HUES64 (cell line): Measurements from ENCODE around the gene ITSN1.

Experiments
- H3K27ac ChIP-seq: 2 replicates; pipeline ENCODE4 v1.7.0; 2013; ENCODE audit warnings: low read depth, low read length, inconsistent platforms
- H3K27me3 ChIP-seq: 2 replicates; pipeline ENCODE4 v1.6.1; 2013; ENCODE audit warnings: mild to moderate bottlenecking, low read length; ENCODE audit not compliant: insufficient read depth
- H3K36me3 ChIP-seq: 2 replicates; pipeline ENCODE4 v1.6.1; 2013; ENCODE audit warnings: mild to moderate bottlenecking, low read length; ENCODE audit not compliant: insufficient read depth
- H3K4me1 ChIP-seq: 2 replicates; pipeline ENCODE4 v1.6.1; 2013; ENCODE audit warnings: mild to moderate bottlenecking, low read length, moderate library complexity; ENCODE audit not compliant: insufficient read depth
- H3K4me3 ChIP-seq: 2 replicates; pipeline ENCODE4 v1.5.1; 2013; ENCODE audit warnings: mild to moderate bottlenecking, low read length, moderate library complexity
- H3K9ac ChIP-seq: 2 replicates; pipeline ENCODE4 v1.6.1; 2013; ENCODE audit warnings: mild to moderate bottlenecking, low read depth, low read length
- H3K9me3 ChIP-seq: 2 replicates; pipeline ENCODE4 v1.6.1; 2013; ENCODE audit warnings: low read depth, low read length; ENCODE audit not compliant: insufficient read depth
- WGBS: fragments of 150-250, 120-280 bp; methylation state at CpG from one replicate; pipeline ENCODE4 v1.1.7; 2013; ENCODE audit warnings: missing lambda C conversion rate; 5-methylcytosine and 5-hydroxymethylcytosine counted together

Gene ITSN1

GRCh38 chr21:33800753-33801423, 158.6 kb downstream of the ITSN1 start:
- Histone ChIP-seq H3K36me3 (peaks cover 77% of the 10 kb centered on the region), H3K9ac (no peak overlapping the region), H3K27ac (no peak overlapping the region), H3K4me1 (peaks cover 12% of the 10 kb centered on the region), H3K4me3 (no peak overlapping the region), H3K27me3 (no peaks in the 10 kb centered on the region), H3K9me3 (no peaks in the 10 kb centered on the region)
- 99% methylated on average over 5 of the region's 5 CpGs for WGBS

DNA sequence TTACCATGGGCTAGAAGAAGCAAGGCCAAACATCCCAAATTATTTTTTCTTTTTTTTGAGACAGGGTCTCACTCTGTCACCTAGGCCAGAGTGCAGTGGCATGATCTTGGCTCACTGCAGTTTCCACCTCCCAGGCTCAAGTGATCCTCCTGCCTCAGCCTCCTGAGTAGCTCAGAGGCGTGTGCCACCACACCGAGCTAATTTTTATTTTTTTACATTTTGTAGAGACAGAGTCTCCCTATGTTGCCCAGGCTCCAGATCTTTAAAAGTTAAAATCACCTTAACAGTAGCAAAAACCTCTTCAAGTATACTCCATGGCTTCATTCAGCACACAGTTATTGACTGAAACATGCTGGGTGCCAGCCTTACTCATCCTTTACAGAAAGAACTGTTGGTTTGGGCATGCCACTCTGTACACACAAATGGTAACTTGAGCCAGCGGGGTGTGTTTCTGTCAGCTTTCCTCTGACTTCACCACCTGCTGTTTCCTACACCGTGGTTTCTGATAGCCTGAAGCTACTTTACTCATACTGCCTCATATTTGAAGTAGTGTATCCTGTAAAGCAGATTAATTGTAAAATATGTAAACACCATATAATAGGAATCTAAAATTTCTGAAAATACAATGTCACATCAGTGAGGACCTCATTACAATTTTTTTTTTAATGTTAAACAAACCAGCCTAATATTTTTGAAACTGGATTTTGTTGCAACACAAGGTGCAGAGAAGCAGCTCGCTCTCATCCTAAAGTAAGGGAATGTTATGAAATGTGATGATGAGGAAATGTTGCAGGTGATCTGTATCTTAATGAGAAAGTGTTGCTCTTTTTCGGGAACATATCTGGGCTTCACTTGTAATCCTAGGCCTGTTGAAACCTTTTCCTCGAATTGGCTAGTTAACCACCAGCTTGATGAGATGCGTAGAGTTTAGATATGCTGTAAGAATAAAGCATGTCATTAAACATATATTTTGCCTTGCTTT, 159.4 kb downstream of the ITSN1 start:
- peaks cover 12% of the 10 kb centered on the region for H3K4me1 ChIP-seq
- H3K9me3 ChIP-seq = no peaks in the 10 kb centered on the region
- H3K9ac ChIP-seq = no peak overlapping the region
- 81% methylated on average over 8 of the region's 8 CpGs for WGBS
- no peak overlapping the region for H3K4me3 ChIP-seq
- H3K36me3 ChIP-seq = peaks cover 76% of the 10 kb centered on the region
- no peak overlapping the region for H3K27ac ChIP-seq
- H3K27me3 ChIP-seq = no peaks in the 10 kb centered on the region

DNA sequence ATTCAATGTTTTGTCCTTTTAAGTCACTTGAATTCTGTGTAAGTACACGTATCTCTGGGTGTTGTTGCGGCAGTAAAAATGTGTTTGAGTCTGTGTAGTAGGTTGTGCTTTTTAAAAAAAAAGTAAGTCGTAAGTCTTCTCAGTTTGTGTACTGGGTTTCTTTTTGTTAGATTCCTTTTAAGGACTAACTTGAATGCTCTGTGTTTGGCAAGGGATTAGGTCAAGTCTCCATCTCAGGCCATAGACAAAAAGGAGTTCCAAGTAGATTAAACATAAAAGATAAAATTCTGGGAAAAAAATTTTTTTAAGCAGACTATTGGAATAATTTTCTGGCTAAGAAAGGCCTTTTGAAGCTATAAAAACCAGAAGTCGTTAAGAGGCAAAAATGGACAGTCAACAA, 160.2 kb downstream of the ITSN1 start:
- no peak overlapping the region for H3K27ac ChIP-seq
- WGBS = 90% methylated on average over 4 of the region's 4 CpGs
- no peaks in the 10 kb centered on the region for H3K27me3 ChIP-seq
- H3K36me3 ChIP-seq = peaks cover 72% of the 10 kb centered on the region
- H3K9ac ChIP-seq = no peak overlapping the region
- peaks cover 12% of the 10 kb centered on the region for H3K4me1 ChIP-seq
- H3K9me3 ChIP-seq = no peaks in the 10 kb centered on the region
- H3K4me3 ChIP-seq = no peak overlapping the region

GRCh38 chr21:33808715-33809367, 166.5 kb downstream of the ITSN1 start:
- Histone ChIP-seq H3K27ac (no peak overlapping the region), H3K4me3 (no peak overlapping the region)

DNA sequence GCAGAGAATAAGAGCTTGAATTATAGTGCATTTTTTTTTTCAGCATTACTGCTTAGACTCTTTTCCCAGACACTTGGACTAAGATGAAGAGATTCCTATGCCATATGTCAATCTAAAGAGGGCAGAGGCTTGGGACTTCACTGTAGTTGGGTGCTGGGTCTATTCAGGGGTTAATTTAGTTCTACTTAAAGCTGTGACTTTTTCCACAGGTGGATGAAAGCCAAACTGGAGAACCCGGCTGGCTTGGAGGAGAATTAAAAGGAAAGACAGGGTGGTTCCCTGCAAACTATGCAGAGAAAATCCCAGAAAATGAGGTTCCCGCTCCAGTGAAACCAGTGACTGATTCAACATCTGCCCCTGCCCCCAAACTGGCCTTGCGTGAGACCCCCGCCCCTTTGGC, 168.5 kb downstream of the ITSN1 start:
- H3K4me3 ChIP-seq = no peak overlapping the region

More at GRCh38 chr21:33808715-33809367, 166.5 kb downstream of the ITSN1 start:
- 98% methylated on average over 2 of the region's 2 CpGs for WGBS
- Histone ChIP-seq H3K9me3 (no peaks in the 10 kb centered on the region), H3K36me3 (peaks cover 44% of the 10 kb centered on the region), H3K27me3 (no peaks in the 10 kb centered on the region), H3K9ac (no peak overlapping the region), H3K4me1 (no peaks in the 10 kb centered on the region)

DNA sequence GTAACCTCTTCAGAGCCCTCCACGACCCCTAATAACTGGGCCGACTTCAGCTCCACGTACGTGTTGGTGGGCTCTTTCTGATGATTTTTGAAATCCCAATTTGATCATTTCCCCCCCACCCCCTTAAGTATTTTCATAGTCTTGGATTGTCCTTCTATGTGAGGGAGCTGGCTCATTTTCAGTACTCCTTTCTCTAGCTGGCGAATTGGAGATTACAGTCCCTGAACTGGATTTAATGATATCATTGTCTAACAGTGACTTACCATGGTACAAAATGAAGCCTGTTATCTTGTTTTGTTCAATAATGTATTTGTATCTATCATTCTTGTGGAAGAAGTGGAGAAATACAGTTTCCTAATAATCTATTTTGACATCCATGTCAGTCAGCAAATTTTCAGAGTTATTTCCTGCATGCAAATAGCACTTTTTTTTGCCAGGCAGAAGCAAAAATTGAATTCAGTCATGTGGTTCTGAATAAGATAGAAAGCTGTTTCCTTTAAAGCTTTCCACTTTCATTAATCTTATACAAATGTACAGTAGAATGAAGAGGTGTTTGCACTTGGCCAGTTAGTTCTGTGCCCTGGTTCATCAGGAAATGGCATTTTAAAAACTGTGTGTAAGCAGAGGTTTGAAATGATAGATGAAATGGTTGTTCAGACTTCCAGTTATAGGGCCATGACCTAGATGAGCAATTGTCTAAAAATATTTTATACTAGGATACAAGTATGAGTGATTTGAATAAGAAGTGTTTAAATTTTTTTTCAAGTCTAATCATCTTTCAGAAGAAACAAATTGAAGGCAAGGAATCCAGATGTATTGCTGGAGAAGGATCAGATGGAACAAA, 169.1 kb downstream of the ITSN1 start:
- Histone ChIP-seq H3K4me3 (no peak overlapping the region), H3K4me1 (0 out of 2 replicates have a peak, but pooled peaks cover 6% of the 10 kb centered on the region), H3K27me3 (no peaks in the 10 kb centered on the region), H3K36me3 (peaks cover 53% of the 10 kb centered on the region), H3K9ac (no peak overlapping the region), H3K27ac (no peak overlapping the region), H3K9me3 (no peaks in the 10 kb centered on the region)
- WGBS = 96% methylated on average over 5 of the region's 5 CpGs

More for the DNA sequence above, 168.5 kb downstream of the ITSN1 start:
- H3K27me3 ChIP-seq = no peaks in the 10 kb centered on the region
- no peaks in the 10 kb centered on the region for H3K9me3 ChIP-seq
- no peak overlapping the region for H3K27ac ChIP-seq
- H3K36me3 ChIP-seq = peaks cover 47% of the 10 kb centered on the region
- WGBS = 88% methylated on average over 4 of the region's 4 CpGs
- H3K4me1 ChIP-seq = 0 out of 2 replicates have a peak, but pooled peaks cover 6% of the 10 kb centered on the region
- H3K9ac ChIP-seq = no peak overlapping the region

GRCh38 chr21:33813832-33814365, 171.6 kb downstream of the ITSN1 start:
- Histone ChIP-seq H3K27ac (no peak overlapping the region), H3K4me1 (0 out of 2 replicates have a peak, but pooled peaks cover 6% of the 10 kb centered on the region), H3K36me3 (peaks cover 68% of the 10 kb centered on the region), H3K27me3 (no peaks in the 10 kb centered on the region), H3K9ac (no peak overlapping the region), H3K4me3 (no peak overlapping the region), H3K9me3 (no peaks in the 10 kb centered on the region)
- WGBS = 90% methylated on average over 7 of the region's 7 CpGs

DNA sequence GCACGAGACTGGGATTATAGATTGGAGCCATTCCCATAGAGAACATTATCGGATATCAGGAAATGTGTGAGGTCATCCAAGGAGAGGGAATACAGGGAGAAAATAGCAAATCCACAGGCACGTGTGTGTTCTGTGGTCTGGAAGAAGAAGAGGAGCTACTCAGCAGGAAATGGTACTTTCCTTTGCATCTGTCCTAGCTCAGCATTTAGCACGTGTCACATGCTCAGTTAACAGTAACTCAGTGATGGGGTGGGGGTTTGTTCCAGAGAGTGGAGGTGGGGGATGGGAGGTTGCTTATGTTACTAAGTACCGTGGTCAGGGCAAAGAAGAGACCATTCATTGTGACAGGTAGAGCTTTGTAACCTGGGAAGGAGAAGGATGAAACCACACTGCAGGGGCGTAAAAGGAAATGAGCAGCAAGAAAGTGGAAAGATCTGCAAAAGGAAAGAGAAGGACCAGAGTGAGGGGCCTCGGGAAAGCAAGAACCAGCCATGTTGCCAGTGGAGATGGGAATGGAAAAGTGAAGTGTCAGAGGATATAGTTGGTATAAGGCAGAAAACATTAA, 172.9 kb downstream of the ITSN1 start:
- no peak overlapping the region for H3K4me3 ChIP-seq
- H3K27me3 ChIP-seq = no peaks in the 10 kb centered on the region
- H3K9ac ChIP-seq = no peak overlapping the region
- H3K27ac ChIP-seq = no peak overlapping the region
- peaks cover 78% of the 10 kb centered on the region for H3K36me3 ChIP-seq
- 0 out of 2 replicates have a peak, but pooled peaks cover 6% of the 10 kb centered on the region for H3K4me1 ChIP-seq
- WGBS = 81% methylated on average over 7 of the region's 7 CpGs
- no peaks in the 10 kb centered on the region for H3K9me3 ChIP-seq

- Histone ChIP-seq H3K9ac (no peak overlapping the region), H3K4me1 (0 out of 2 replicates have a peak, but pooled peaks cover 6% of the 10 kb centered on the region), H3K36me3 (peaks cover 88% of the 10 kb centered on the region), H3K27ac (no peak overlapping the region), H3K9me3 (no peaks in the 10 kb centered on the region), H3K27me3 (no peaks in the 10 kb centered on the region), H3K4me3 (no peak overlapping the region)
- 92% methylated on average over 2 of the region's 2 CpGs for WGBS
These were observed 173.9 kb downstream of the ITSN1 start for GRCh38 chr21:33816174-33816573.

- H3K27ac ChIP-seq = no peak overlapping the region
- 72% methylated on average over 7 of the region's 7 CpGs for WGBS
- peaks cover 87% of the 10 kb centered on the region for H3K36me3 ChIP-seq
- H3K4me3 ChIP-seq = no peak overlapping the region
- H3K27me3 ChIP-seq = no peaks in the 10 kb centered on the region
- H3K9ac ChIP-seq = no peak overlapping the region
- no peaks in the 10 kb centered on the region for H3K9me3 ChIP-seq
- H3K4me1 ChIP-seq = 0 out of 2 replicates have a peak, but pooled peaks cover 6% of the 10 kb centered on the region
These were observed 174.8 kb downstream of the ITSN1 start for GRCh38 chr21:33817138-33817537.
